ENCODE results near the gene RFTN1. TPM values are rescaled to one million over a fixed set of nuclear protein-coding genes. Genes with fewer than 3 reads are reported as not detected.

The RFTN1 gene
- polyA plus RNA-seq, 3 donors: 17.4 to 28.0 (median 27.2) TPM

DNA sequence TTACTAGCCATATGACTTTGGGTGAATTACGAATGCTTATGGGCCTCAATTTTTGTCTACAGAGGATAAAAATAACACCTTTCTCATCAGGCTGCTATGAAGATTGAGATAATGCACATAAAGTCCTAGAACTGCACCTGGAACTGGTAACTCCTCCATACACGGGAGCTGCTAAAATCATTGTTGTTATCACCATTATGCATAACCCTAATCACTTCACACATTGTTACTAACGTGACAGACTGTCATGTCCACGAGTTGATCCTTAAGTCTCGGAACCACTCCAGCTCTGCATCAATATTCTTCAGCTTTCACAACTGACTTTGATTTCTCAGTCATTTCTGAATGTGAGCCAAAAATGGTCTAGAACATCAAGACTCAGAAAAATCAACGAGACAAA lies 64.1 kb downstream of the RFTN1 start:
- H2AFZ ChIP-seq (ENCODE audit: insufficient read depth, low read depth, low read length, poor library complexity, severe bottlenecking): no peak overlapping the region
- no peaks in the 10 kb centered on the region for H3K4me1 ChIP-seq (ENCODE audit: control insufficient read depth in 1 of 2, insufficient read depth in 2 of 2, low read length in 2 of 2)
- peaks cover 3 to 8% of the 10 kb centered on the region in 2 donors for H3K36me3 ChIP-seq (replicated peaks in 1 of 2; ENCODE audit: control insufficient read depth in 1 of 2, insufficient read depth in 2 of 2, low read length in 2 of 2)
- peaks cover 2% of the 10 kb centered on the region for H3K4me1 Mint-ChIP-seq
- intact Hi-C loops (cut with micrococcal nuclease): no loop called here
- H3K4me2 ChIP-seq (replicated peaks; ENCODE audit: extremely low read depth, low read length, poor library complexity, severe bottlenecking): no peak overlapping the region
- H3K27me3 Mint-ChIP-seq (ENCODE audit: low read depth in 3 of 3): no peaks in the 10 kb centered on the region
- TF ChIP-seq, protein P1, sequence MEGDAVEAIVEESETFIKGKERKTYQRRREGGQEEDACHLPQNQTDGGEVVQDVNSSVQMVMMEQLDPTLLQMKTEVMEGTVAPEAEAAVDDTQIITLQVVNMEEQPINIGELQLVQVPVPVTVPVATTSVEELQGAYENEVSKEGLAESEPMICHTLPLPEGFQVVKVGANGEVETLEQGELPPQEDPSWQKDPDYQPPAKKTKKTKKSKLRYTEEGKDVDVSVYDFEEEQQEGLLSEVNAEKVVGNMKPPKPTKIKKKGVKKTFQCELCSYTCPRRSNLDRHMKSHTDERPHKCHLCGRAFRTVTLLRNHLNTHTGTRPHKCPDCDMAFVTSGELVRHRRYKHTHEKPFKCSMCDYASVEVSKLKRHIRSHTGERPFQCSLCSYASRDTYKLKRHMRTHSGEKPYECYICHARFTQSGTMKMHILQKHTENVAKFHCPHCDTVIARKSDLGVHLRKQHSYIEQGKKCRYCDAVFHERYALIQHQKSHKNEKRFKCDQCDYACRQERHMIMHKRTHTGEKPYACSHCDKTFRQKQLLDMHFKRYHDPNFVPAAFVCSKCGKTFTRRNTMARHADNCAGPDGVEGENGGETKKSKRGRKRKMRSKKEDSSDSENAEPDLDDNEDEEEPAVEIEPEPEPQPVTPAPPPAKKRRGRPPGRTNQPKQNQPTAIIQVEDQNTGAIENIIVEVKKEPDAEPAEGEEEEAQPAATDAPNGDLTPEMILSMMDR (IDR thresholded peaks at IDR 0.05): no peak
- H3K9me3 Mint-ChIP-seq: no peaks in the 10 kb centered on the region
- H4K20me1 ChIP-seq (ENCODE audit: insufficient read depth, low read length): peaks cover 11% of the 10 kb centered on the region
- H3K27ac ChIP-seq (ENCODE audit: low read depth in 1 of 2, low read length in 2 of 2): no peak overlapping the region
- H3K27ac Mint-ChIP-seq: no peak overlapping the region
- no peak overlapping the region for H3K4me3 ChIP-seq (replicated peaks in 1 of 3; ENCODE audit: low read depth in 2 of 3, low read length in 3 of 3)
- H3K9me3 ChIP-seq (replicated peaks in 1 of 2; ENCODE audit: control insufficient read depth in 1 of 2, insufficient read depth in 1 of 2, low read length in 2 of 2): no peaks in the 10 kb centered on the region
- H3K36me3 Mint-ChIP-seq: peaks cover 16 to 17% of the 10 kb centered on the region in 2 donors
- H3K4me3 Mint-ChIP-seq: no peak overlapping the region
- no peak overlapping the region for H3K9ac ChIP-seq (ENCODE audit: insufficient read depth, low read length, poor library complexity, severe bottlenecking)
- H3K79me2 ChIP-seq (ENCODE audit: insufficient read depth, low read length): no peaks in the 10 kb centered on the region
- DNase-seq: no peak
- WGBS (ENCODE audit: insufficient coverage): 71% methylated on average over 5 of the region's 6 CpGs
- H3K27me3 ChIP-seq (ENCODE audit: control insufficient read depth in 2 of 2, insufficient read depth in 2 of 2, low read length in 2 of 2): no peaks in the 10 kb centered on the region

DNA sequence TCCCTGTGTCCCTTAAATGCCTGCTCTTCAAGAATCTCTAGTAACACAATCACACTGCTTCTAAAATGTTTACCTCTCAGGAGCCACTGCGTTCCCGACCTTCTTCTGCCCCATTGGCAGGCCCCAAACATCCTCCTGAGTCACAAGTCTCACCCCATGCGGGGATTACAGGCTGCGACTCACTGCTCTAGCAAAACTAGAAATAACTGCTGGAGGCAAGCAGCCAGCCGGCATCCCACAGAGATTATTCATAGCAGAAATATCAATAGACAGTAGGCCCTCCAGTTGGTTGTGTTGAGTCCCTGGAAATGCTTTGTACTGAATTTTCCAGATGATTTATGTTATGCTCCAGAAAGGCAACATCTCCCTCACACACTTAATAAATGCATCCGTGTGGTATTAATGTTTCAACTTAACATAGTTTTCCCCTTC lies 64.8 kb downstream of the RFTN1 start:
- TF ChIP-seq, protein P1 (IDR thresholded peaks at IDR 0.05): no peak
- H3K9me3 Mint-ChIP-seq: no peaks in the 10 kb centered on the region
- Histone ChIP-seq H3K4me3 (replicated peaks in 1 of 3; ENCODE audit: low read depth in 2 of 3, low read length in 3 of 3) (no peak overlapping the region), H2AFZ (ENCODE audit: insufficient read depth, low read depth, low read length, poor library complexity, severe bottlenecking) (no peak overlapping the region), H3K4me1 (ENCODE audit: control insufficient read depth in 1 of 2, insufficient read depth in 2 of 2, low read length in 2 of 2) (no peaks in the 10 kb centered on the region), H3K9me3 (replicated peaks in 1 of 2; ENCODE audit: control insufficient read depth in 1 of 2, insufficient read depth in 1 of 2, low read length in 2 of 2) (no peaks in the 10 kb centered on the region), H3K27ac (ENCODE audit: low read depth in 1 of 2, low read length in 2 of 2) (no peak overlapping the region), H4K20me1 (ENCODE audit: insufficient read depth, low read length) (peaks cover 11% of the 10 kb centered on the region), H3K27me3 (ENCODE audit: control insufficient read depth in 2 of 2, insufficient read depth in 2 of 2, low read length in 2 of 2) (no peaks in the 10 kb centered on the region), H3K79me2 (ENCODE audit: insufficient read depth, low read length) (no peaks in the 10 kb centered on the region), H3K9ac (ENCODE audit: insufficient read depth, low read length, poor library complexity, severe bottlenecking) (no peak overlapping the region), H3K4me2 (replicated peaks; ENCODE audit: extremely low read depth, low read length, poor library complexity, severe bottlenecking) (no peak overlapping the region), H3K36me3 (replicated peaks in 1 of 2; ENCODE audit: control insufficient read depth in 1 of 2, insufficient read depth in 2 of 2, low read length in 2 of 2) (peaks cover 3 to 8% of the 10 kb centered on the region in 2 donors)
- no peaks in the 10 kb centered on the region for H3K27me3 Mint-ChIP-seq (ENCODE audit: low read depth in 3 of 3)
- WGBS (ENCODE audit: insufficient coverage): 80% methylated on average over 4 of the region's 6 CpGs
- H3K36me3 Mint-ChIP-seq: peaks cover 16 to 18% of the 10 kb centered on the region in 2 donors
- H3K4me1 Mint-ChIP-seq: peaks cover 2% of the 10 kb centered on the region
- no peak overlapping the region for H3K4me3 Mint-ChIP-seq
- intact Hi-C loops (cut with micrococcal nuclease): no loop called here
- peak overlapping the region in 2 of 7 donors; percentile 40 to 63 for H3K27ac Mint-ChIP-seq
- no peak for DNase-seq
